ENCODE data around the gene UGT1A9.

DNA sequence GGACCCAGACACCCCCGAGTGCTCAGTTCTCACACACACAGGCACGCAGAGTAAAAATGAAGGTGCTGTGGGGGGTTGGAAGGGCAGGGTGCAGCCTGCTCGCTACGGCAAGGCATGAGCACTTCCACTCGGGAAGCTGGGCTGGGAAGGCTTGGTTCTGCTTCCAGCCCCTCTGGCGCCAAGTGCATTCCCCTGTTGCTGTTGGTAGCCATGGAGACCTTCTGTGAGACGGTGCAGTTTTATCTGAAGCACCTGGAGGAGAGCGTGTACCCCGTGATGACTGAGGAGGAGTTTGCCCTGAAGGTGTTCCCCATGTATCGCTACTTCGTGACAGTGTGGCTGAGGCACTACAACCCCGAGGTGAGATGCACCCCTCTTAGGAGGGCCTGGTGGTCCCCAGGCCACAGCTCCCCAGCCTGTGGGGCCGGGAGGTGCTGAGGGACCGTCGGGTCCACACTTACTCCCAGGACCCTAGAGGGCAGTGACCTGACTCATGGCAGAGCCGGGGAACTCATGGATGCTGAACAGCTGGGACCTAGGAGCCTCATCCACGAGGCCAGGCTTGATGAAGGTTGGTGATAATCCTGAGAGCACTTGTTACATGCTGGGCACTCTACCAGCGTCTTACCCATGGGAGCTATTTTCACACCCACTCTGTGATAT lies 121.9 kb downstream of the UGT1A9 start:
- TF ChIP-seq, protein P1, sequence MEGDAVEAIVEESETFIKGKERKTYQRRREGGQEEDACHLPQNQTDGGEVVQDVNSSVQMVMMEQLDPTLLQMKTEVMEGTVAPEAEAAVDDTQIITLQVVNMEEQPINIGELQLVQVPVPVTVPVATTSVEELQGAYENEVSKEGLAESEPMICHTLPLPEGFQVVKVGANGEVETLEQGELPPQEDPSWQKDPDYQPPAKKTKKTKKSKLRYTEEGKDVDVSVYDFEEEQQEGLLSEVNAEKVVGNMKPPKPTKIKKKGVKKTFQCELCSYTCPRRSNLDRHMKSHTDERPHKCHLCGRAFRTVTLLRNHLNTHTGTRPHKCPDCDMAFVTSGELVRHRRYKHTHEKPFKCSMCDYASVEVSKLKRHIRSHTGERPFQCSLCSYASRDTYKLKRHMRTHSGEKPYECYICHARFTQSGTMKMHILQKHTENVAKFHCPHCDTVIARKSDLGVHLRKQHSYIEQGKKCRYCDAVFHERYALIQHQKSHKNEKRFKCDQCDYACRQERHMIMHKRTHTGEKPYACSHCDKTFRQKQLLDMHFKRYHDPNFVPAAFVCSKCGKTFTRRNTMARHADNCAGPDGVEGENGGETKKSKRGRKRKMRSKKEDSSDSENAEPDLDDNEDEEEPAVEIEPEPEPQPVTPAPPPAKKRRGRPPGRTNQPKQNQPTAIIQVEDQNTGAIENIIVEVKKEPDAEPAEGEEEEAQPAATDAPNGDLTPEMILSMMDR (IDR thresholded peaks at IDR 0.05; ENCODE audit: low read depth, low read length) = no peak
- TF ChIP-seq, protein P2, sequence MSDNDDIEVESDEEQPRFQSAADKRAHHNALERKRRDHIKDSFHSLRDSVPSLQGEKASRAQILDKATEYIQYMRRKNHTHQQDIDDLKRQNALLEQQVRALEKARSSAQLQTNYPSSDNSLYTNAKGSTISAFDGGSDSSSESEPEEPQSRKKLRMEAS (IDR thresholded peaks at IDR 0.05; ENCODE audit: low read depth, low read length) = no peak
